Activated gamma-delta T cell treated with anti-CD3 and anti-CD28 coated beads, Interleukin-2, amount 50 U/mL, for 16 hours (primary cell): ENCODE measurements around the gene OR10K1.
"Not testable (repeated sequence)": the region's sequence is repeated elsewhere in the genome, so short reads cannot be mapped to it uniquely, and the experiment has no call there.

Experiments used
- DNase-seq: peaks from one replicate; pipeline ENCODE4 v3.0.0-alpha.2; 2020; ENCODE audit warnings: low read depth

Gene OR10K1

GRCh38 chr1:158461534-158461933 lies at the start of gene OR10K1:
TSS of gene OR10K1 (plus strand) at chr1:158461834. CDS start at chr1:158465562, 3,728 bp downstream.
- DNase-seq, result no peak

- DNase-seq, result no peak
Observed at GRCh38 chr1:158414651-158415345, 46.8 kb upstream of the OR10K1 start.

GRCh38 chr1:158417586-158417985 lies 44.0 kb upstream of the OR10K1 start:
- DNase-seq, result no peak

- no peak for DNase-seq
Observed at GRCh38 chr1:158422212-158422611, 39.4 kb upstream of the OR10K1 start.

GRCh38 chr1:158425027-158425426 lies 36.6 kb upstream of the OR10K1 start:
- DNase-seq, result no peak

GRCh38 chr1:158426137-158426536 lies 35.5 kb upstream of the OR10K1 start, which contains the start of gene OR10K2:
TSS of gene OR10K2 (minus strand) at chr1:158426237. CDS start at chr1:158420866, 5,371 bp downstream.
- DNase-seq, result no peak

GRCh38 chr1:158430163-158430562 lies 31.5 kb upstream of the OR10K1 start:
- not testable (repeated sequence) for DNase-seq

- DNase-seq, result no peak
Observed at GRCh38 chr1:158434741-158435140, 26.9 kb upstream of the OR10K1 start.

- no peak for DNase-seq
Observed at GRCh38 chr1:158445376-158445775, 16.3 kb upstream of the OR10K1 start.

- DNase-seq, result no peak
Observed at GRCh38 chr1:158454537-158454936, 7.1 kb upstream of the OR10K1 start.

GRCh38 chr1:158457246-158457645 lies 4.4 kb upstream of the OR10K1 start:
- DNase-seq, result no peak

- DNase-seq, result no peak
Observed at GRCh38 chr1:158458263-158458662, 3.4 kb upstream of the OR10K1 start.

- no peak for DNase-seq
Observed at GRCh38 chr1:158471920-158472319, 10.3 kb downstream of the OR10K1 start, which contains the start of gene OR10R2. TSS of gene OR10R2 (plus strand) at chr1:158472220. CDS start at chr1:158472326, 106 bp downstream.

- no peak for DNase-seq
Observed at GRCh38 chr1:158485455-158485854, 23.8 kb downstream of the OR10K1 start.

- DNase-seq, result no peak
Observed at GRCh38 chr1:158491316-158491715, 29.7 kb downstream of the OR10K1 start.

GRCh38 chr1:158493054-158493453 lies 31.4 kb downstream of the OR10K1 start:
- DNase-seq, result no peak

GRCh38 chr1:158494796-158495195 lies 33.2 kb downstream of the OR10K1 start:
- DNase-seq, result no peak

- no peak for DNase-seq
Observed at GRCh38 chr1:158496374-158496773, 34.7 kb downstream of the OR10K1 start.

- DNase-seq, result peak; percentile 6
Observed at GRCh38 chr1:158506369-158506987, 44.8 kb downstream of the OR10K1 start.

GRCh38 chr1:158507511-158507910 lies 45.9 kb downstream of the OR10K1 start:
- DNase-seq, result no peak

GRCh38 chr1:158509471-158510156 lies 48.0 kb downstream of the OR10K1 start:
- no peak for DNase-seq

GRCh38 chr1:158516966-158517365 lies 55.3 kb downstream of the OR10K1 start:
- no peak for DNase-seq
